Thyroid gland (tissue), 4 donors: ENCODE measurements around the gene NAB1. TPM values are rescaled to one million over a fixed set of nuclear protein-coding genes. Genes with fewer than 3 reads are reported as not detected.

ENCODE experiments used
- DNase-seq, 2 donors: peaks; one replicate each; pipeline ENCODE4 v3.0.0-alpha.2; 2019
- H3K27ac ChIP-seq, 3 donors: fragments of 200-600 bp; sonication (generic); 1 replicate in 2 of 3; 2 replicates in 1 of 3; pipeline ENCODE4 v1.5.1; 2016 to 2019; ENCODE audit warnings: mild to moderate bottlenecking in 1 of 3, moderate library complexity in 1 of 3
- H3K27me3 ChIP-seq: fragments of 200-600 bp; sonication (generic); one replicate; pipeline ENCODE4 v1.5.1; 2019
- H3K36me3 ChIP-seq, 2 donors: fragments of 200-600 bp; sonication (generic); one replicate each; pipeline ENCODE4 v1.5.1; 2016 to 2019
- H3K4me1 ChIP-seq, 2 donors: fragments of 200-600 bp; sonication (generic); one replicate each; pipeline ENCODE4 v1.5.1; 2017 to 2019
- H3K4me3 ChIP-seq, 3 donors: fragments of 200-600 bp; sonication (generic); replicated peaks in 1 of 3; 1 replicate in 2 of 3; 2 replicates in 1 of 3; pipeline ENCODE4 v1.5.1; 2016; ENCODE audit warnings: mild to moderate bottlenecking in 1 of 3
- H3K9me3 ChIP-seq: fragments of 200-600 bp; sonication (generic); one replicate; pipeline ENCODE4 v1.5.1; 2017
- WGBS, 2 donors: methylation state at CpG; one replicate each; pipeline ENCODE4 v1.1.5; 2017; 5-methylcytosine and 5-hydroxymethylcytosine counted together
- intact Hi-C: fragments of 100-400 bp; cut with DNase I; formaldehyde crosslinking; loops from one replicate; pipeline ENCODE4 v1.15.1; 2023
- total RNA-seq, 4 donors: library from RNA; depleted of rRNA; stranded (reverse); fragments of >200 nt; gene quantifications; one replicate each; pipeline ENCODE4 v1.2.3, GENCODE V29; 2016
- TF ChIP-seq, protein P1 (sequence below), 6 experiments: fragments of 200-600 bp in 3 of 6; fragments of 450-650 bp in 3 of 6; sonication (generic) in 3 of 6; IDR thresholded peaks; one replicate each; pipeline ENCODE4 v1.5.1; 2016 to 2019; ENCODE audit warnings: antibody characterized with exemption in 6 of 6, mild to moderate bottlenecking in 2 of 6, inconsistent platforms in 1 of 6, moderate library complexity in 1 of 6

The NAB1 gene
- total RNA-seq, 4 donors from 2014 or later, result 64.1 to 90.8 (median 83.0) TPM

DNA sequence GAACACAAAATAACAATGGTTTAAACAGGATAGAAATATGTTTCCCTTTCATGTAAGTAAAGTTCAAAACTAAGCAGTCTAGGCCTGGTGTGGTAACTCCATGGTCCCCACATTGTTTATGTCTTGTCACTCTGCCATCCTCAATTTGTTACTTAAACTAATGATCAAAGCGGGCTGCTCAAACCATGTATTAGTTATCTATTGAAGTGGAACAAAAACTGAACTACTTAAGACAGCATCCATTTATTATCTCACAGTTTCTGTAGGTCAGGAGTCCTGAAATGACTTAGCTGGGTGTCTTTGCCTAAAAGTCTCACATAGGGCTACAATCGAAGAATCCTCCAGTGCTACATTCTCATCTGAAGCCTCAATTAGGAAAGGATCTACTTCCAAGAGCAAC, 91.6 kb downstream of the NAB1 start:
- H3K4me3 ChIP-seq, result no peak overlapping the region
- intact Hi-C loops, result no loop called here
- WGBS, 2 donors, result 95 to 100% methylated on average over 2 of the region's 2 CpGs
- H3K36me3 ChIP-seq, result no peaks in the 10 kb centered on the region
- no peaks in the 10 kb centered on the region for H3K27me3 ChIP-seq
- no peak overlapping the region for H3K27ac ChIP-seq
- no peaks in the 10 kb centered on the region for H3K4me1 ChIP-seq
- no peaks in the 10 kb centered on the region for H3K9me3 ChIP-seq
- no peak for DNase-seq
- TF ChIP-seq, protein P1, sequence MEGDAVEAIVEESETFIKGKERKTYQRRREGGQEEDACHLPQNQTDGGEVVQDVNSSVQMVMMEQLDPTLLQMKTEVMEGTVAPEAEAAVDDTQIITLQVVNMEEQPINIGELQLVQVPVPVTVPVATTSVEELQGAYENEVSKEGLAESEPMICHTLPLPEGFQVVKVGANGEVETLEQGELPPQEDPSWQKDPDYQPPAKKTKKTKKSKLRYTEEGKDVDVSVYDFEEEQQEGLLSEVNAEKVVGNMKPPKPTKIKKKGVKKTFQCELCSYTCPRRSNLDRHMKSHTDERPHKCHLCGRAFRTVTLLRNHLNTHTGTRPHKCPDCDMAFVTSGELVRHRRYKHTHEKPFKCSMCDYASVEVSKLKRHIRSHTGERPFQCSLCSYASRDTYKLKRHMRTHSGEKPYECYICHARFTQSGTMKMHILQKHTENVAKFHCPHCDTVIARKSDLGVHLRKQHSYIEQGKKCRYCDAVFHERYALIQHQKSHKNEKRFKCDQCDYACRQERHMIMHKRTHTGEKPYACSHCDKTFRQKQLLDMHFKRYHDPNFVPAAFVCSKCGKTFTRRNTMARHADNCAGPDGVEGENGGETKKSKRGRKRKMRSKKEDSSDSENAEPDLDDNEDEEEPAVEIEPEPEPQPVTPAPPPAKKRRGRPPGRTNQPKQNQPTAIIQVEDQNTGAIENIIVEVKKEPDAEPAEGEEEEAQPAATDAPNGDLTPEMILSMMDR (IDR thresholded peaks at IDR 0.05), result no peak

Other genes starting within 250 kb of the NAB1 start
- 100 to 1,000 TPM; 132 to 189 (median 182) TPM for gene MFSD6, start 240.7 kb upstream of the NAB1 start, total RNA-seq
- gene NEMP2, start 114.4 kb upstream of the NAB1 start, total RNA-seq, result 1 to 10 TPM; 5.6 to 9.0 (median 7.3) TPM
- 100 to 1,000 TPM; 175 to 274 (median 197) TPM for gene GLS, start 231.7 kb downstream of the NAB1 start, total RNA-seq